K562 (cell line): ENCODE data around the gene DMBT1. TPM values are rescaled to one million over a fixed set of nuclear protein-coding genes. Genes with fewer than 3 reads are reported as not detected.

ENCODE experiments used
- ATAC-seq: fragments of 200-7000 bp; cut with Tn5 transposase; 3 replicates; pipeline ENCODE4 v1.9.1; 2020; ENCODE audit warnings: moderate library complexity
- BruUV-seq: library from RNA; stranded (reverse); fragments of 400-500 nt; replicated peaks from 2 replicates; lab custom pipeline; 2021; lab: Mats Ljungman, UMichigan
- CTCF ChIA-PET: fragments of 300-600 bp; formaldehyde crosslinking; extraction: SDS; loops from one replicate; lab custom pipeline; 2021; ENCODE audit warnings: low intra/inter-chr PET ratio; lab: Yijun Ruan, JAX
- POLR2A ChIA-PET: fragments of 300-600, 350-650 bp; sonication (Branson Sonifier 250); formaldehyde crosslinking; extraction: SDS; loops from one replicate; lab custom pipeline; 2021; ENCODE audit warnings: antibody characterized with exemption, inconsistent platforms; lab: Yijun Ruan, JAX
- DNase-seq, 4 experiments: peaks; one replicate each; pipeline versions ENCODE4 v3.0.0 to v3.0.0-alpha.2; 2011 to 2018; ENCODE audit warnings: low spot score in 3 of 4, mixed read lengths in 3 of 4; ENCODE audit errors: extremely low read depth in 1 of 4
- FAIRE-seq: peaks from 2 replicates; lab custom pipeline; 2011; peaks lifted over from hg19 to GRCh38; lab: Jason Lieb, UNC
- H2AFZ ChIP-seq: 2 replicates; pipeline ENCODE4 v1.6.0; 2011; ENCODE audit warnings: low read depth, low read length, control low read depth, inconsistent platforms
- H3K27ac ChIP-seq: fragments of 200-600 bp; 3 replicates; pipeline ENCODE4 v1.8.0; 2011; ENCODE audit warnings: low read depth, mild to moderate bottlenecking, control low read depth, inconsistent platforms, low read length, moderate library complexity, mixed read lengths; ENCODE audit errors: extremely low read depth
- H3K27me3 ChIP-seq, 2 experiments: fragments of 300-600 bp in 1 of 2; 2 replicates in 1 of 2; 3 replicates in 1 of 2; pipeline versions ENCODE4 v1.6.0 to v1.8.0; 2011; ENCODE audit warnings: inconsistent platforms in 2 of 2, low read length in 2 of 2, mild to moderate bottlenecking in 1 of 2, mixed read lengths in 1 of 2, moderate library complexity in 1 of 2; ENCODE audit not compliant: control insufficient read depth in 2 of 2, insufficient read depth in 2 of 2
- H3K36me3 ChIP-seq: fragments of 300-600 bp; 3 replicates; pipeline ENCODE4 v1.8.0; 2011; ENCODE audit warnings: mild to moderate bottlenecking, low read length, inconsistent platforms; ENCODE audit not compliant: control insufficient read depth, insufficient read depth
- H3K4me1 ChIP-seq, 2 experiments: fragments of 200-600 bp in 1 of 2; replicated peaks in 1 of 2; 2 replicates in 1 of 2; 3 replicates in 1 of 2; pipeline versions ENCODE4 v1.5.1 to v1.8.0; 2011; ENCODE audit warnings: inconsistent platforms in 2 of 2, low read length in 2 of 2, mild to moderate bottlenecking in 1 of 2, mixed read lengths in 1 of 2, moderate library complexity in 1 of 2; ENCODE audit not compliant: control insufficient read depth in 2 of 2, insufficient read depth in 2 of 2
- H3K4me2 ChIP-seq: 2 replicates; pipeline ENCODE4 v1.6.1; 2011; ENCODE audit warnings: low read length, control low read depth, inconsistent platforms, mixed read lengths; ENCODE audit not compliant: insufficient read depth
- H3K4me3 ChIP-seq: fragments of 200-600 bp; sonication (generic), shearing (Covaris generic); 2 replicates; pipeline ENCODE4 v1.5.1; 2016; ENCODE audit warnings: control low read depth, inconsistent platforms
- H3K79me2 ChIP-seq: fragments of 200-600 bp; 3 replicates; pipeline ENCODE4 v1.8.0; 2011; ENCODE audit warnings: low read length, inconsistent platforms; ENCODE audit not compliant: control insufficient read depth, insufficient read depth
- H3K9ac ChIP-seq, 2 experiments: 2 replicates each; pipeline versions ENCODE4 v1.6.0 to v1.6.1; 2011; ENCODE audit warnings: low read depth in 2 of 2, low read length in 2 of 2, control low read depth in 1 of 2, inconsistent platforms in 1 of 2, mild to moderate bottlenecking in 1 of 2, mixed read lengths in 1 of 2; ENCODE audit not compliant: insufficient read depth in 1 of 2
- H3K9me1 ChIP-seq: one replicate; pipeline ENCODE4 v1.6.0; 2011; ENCODE audit warnings: inconsistent platforms, mild to moderate bottlenecking, low read length, moderate library complexity; ENCODE audit not compliant: control insufficient read depth, insufficient read depth
- H3K9me3 ChIP-seq: replicated peaks from 2 replicates; pipeline ENCODE4 v1.5.1; 2011; ENCODE audit warnings: low read depth, low read length, inconsistent platforms; ENCODE audit not compliant: control insufficient read depth, insufficient read depth
- H4K20me1 ChIP-seq: replicated peaks from 2 replicates; pipeline ENCODE4 v1.6.1; 2011; ENCODE audit warnings: low read length, inconsistent platforms, mixed read lengths; ENCODE audit not compliant: control insufficient read depth, insufficient read depth
- HDAC6 ChIP-seq: IDR thresholded peaks from 2 replicates; pipeline ENCODE4 v1.6.1; 2012; ENCODE audit warnings: low read depth, mild to moderate bottlenecking, control low read depth, inconsistent platforms, low read length, moderate library complexity
- HNRNPLL ChIP-seq: fragments of 200-400 bp; formaldehyde crosslinking; IDR thresholded peaks from 2 replicates; pipeline ENCODE4 v1.6.1; 2017; ENCODE audit warnings: low read length, low read depth, mild to moderate bottlenecking; ENCODE audit not compliant: poor library complexity, severe bottlenecking
- KDM2B ChIP-seq: fragments of 250-450 bp; sonication (Bioruptor Pico); IDR thresholded peaks from 2 replicates; pipeline ENCODE4 v1.8.0; 2021; ENCODE audit warnings: mild to moderate bottlenecking, moderate library complexity
- KLF6 ChIP-seq: fragments of 250-450 bp; sonication (Bioruptor Pico); IDR thresholded peaks from 2 replicates; pipeline ENCODE4 v1.4.0; 2020; ENCODE audit warnings: mild to moderate bottlenecking, moderate library complexity, borderline replicate concordance
- NFRKB ChIP-seq: fragments of 450-650 bp; IDR thresholded peaks from 2 replicates; pipeline ENCODE4 v1.6.1; 2016; ENCODE audit warnings: low read depth
- PURB ChIP-seq: sonication (generic); formaldehyde crosslinking; IDR thresholded peaks from 2 replicates; pipeline ENCODE4 v1.9.0; 2021; ENCODE audit warnings: low read depth, mild to moderate bottlenecking, missing genetic modification reagents
- RFX1 ChIP-seq: fragments of 450-650 bp; IDR thresholded peaks from 2 replicates; pipeline ENCODE4 v1.6.1; 2016; ENCODE audit warnings: mild to moderate bottlenecking, moderate library complexity
- ZC3H8 ChIP-seq: fragments of 450-650 bp; IDR thresholded peaks from 2 replicates; pipeline ENCODE4 v1.6.1; 2017
- ZNF431 ChIP-seq: sonication (generic); formaldehyde crosslinking; IDR thresholded peaks from 2 replicates; pipeline ENCODE4 v1.8.0; 2022; ENCODE audit warnings: mild to moderate bottlenecking, missing genetic modification reagents
- ZNF695 ChIP-seq: fragments of 450-650 bp; formaldehyde crosslinking; IDR thresholded peaks from 2 replicates; pipeline ENCODE4 v1.4.0; 2020; ENCODE audit warnings: mild to moderate bottlenecking, moderate library complexity
- in situ Hi-C: fragments of 300-500 bp; cut with MboI; formaldehyde crosslinking; loops from 4 replicates; pipeline ENCODE4 v1.15.0; 2018; ENCODE audit warnings: inconsistent platforms, mixed read lengths
- intact Hi-C: fragments of 100-400 bp; cut with micrococcal nuclease; formaldehyde crosslinking; loops from 2 replicates; pipeline ENCODE4 v1.14.2; 2022
- polyA plus RNA-seq, 8 experiments: library from polyadenylated mRNA; depleted of rRNA in 4 of 8; stranded (reverse) in 5 of 8; unstranded in 3 of 8; fragments of >200 nt; fragmentation: Nextera tagmentation in 2 of 8; fragmentation: Illumina TruSeq in 1 of 8; extraction: Ambion mirVana in 2 of 8; extraction: Trizol in 1 of 8; gene quantifications; 2 replicates each; pipeline versions ENCODE4 v1.2.1 to v1.2.3, GENCODE V29; 2011 to 2014; ENCODE audit warnings: inconsistent platforms in 1 of 8, missing spikeins in 1 of 8
- total RNA-seq, 7 experiments: library from RNA; depleted of rRNA in 6 of 7; stranded (reverse); fragments of >200 nt in 6 of 7; fragmentation: Illumina TruSeq in 2 of 7; extraction: Trizol in 2 of 7; gene quantifications; 2 replicates each; pipeline versions ENCODE4 v1.2.1 to v1.2.3, GENCODE V29; 2011 to 2021; ENCODE audit warnings: low replicate concordance in 1 of 7
- TF ChIP-seq, protein P1 (sequence below): sonication (generic); formaldehyde crosslinking; IDR thresholded peaks from 2 replicates; pipeline ENCODE4 v1.8.0; 2022; ENCODE audit warnings: missing genetic modification reagents, mild to moderate bottlenecking, borderline replicate concordance
- TF ChIP-seq, protein P2 (sequence below): sonication (generic); IDR thresholded peaks from 2 replicates; pipeline ENCODE4 v1.6.1; 2016
- TF ChIP-seq, protein P3 (sequence below): fragments of 250-450 bp; sonication (Bioruptor Pico); IDR thresholded peaks from 2 replicates; pipeline ENCODE4 v1.5.0; 2020; ENCODE audit warnings: mild to moderate bottlenecking

Gene DMBT1
- total and polyA plus RNA-seq, 9 of the 15 experiments (the other 6 are each of a cell fraction or from before 2014, with no cell fraction given): 0.01 to 0.07 TPM; not detected in 7

DNA sequence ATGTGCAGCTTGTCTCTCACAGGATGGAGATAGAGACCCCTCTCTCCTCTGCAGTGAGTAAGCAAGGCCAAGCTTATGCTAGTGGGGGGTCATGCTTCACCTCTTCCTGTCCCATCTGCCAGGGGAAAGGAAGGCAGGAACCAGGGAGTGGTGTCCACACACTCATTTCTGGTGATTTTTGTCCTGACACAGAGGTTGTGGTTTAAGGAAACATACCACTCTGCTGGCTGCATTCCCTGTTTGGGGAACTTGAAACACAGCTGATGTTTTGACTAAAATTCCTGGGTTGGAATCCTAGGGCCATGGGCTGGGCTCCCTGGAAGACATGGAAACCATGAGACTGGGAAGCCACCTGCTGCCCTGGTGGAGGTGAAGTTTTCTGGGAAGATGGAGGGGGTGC, 117.7 kb downstream of the DMBT1 start:
- CTCF ChIA-PET: no interaction called here
- no peak for FAIRE-seq

More for the DNA sequence above, 117.7 kb downstream of the DMBT1 start:
- DNase-seq (no peak), ATAC-seq (no peak)
- in situ Hi-C loops: no loop called here
- POLR2A ChIA-PET: no interaction called here
- Histone ChIP-seq H3K4me3 (no peak overlapping the region), H4K20me1 (no peaks in the 10 kb centered on the region), H3K4me2 (no peak overlapping the region), H3K27me3 (no peaks in the 10 kb centered on the region), H3K36me3 (no peaks in the 10 kb centered on the region), H3K9me1 (no peaks in the 10 kb centered on the region), H3K9ac (no peak overlapping the region), H2AFZ (no peak overlapping the region), H3K27ac (no peak overlapping the region), H3K9me3 (no peaks in the 10 kb centered on the region), H3K79me2 (no peaks in the 10 kb centered on the region), H3K4me1 (no peaks in the 10 kb centered on the region)
- no TSS peak for BruUV-seq
- intact Hi-C loops: no loop called here
- TF ChIP-seq ZC3H8 (no peak), KLF6 (CRISPR knock-in tag) (no peak), HNRNPLL (no peak), PURB (CRISPR knock-in tag) (no peak), RFX1 (no peak), KDM2B (CRISPR knock-in tag) (no peak), HDAC6 (no peak), NFRKB (no peak), ZNF431 (CRISPR knock-in tag) (no peak), ZNF695 (CRISPR knock-in tag) (no peak)
- TF ChIP-seq, protein P1, sequence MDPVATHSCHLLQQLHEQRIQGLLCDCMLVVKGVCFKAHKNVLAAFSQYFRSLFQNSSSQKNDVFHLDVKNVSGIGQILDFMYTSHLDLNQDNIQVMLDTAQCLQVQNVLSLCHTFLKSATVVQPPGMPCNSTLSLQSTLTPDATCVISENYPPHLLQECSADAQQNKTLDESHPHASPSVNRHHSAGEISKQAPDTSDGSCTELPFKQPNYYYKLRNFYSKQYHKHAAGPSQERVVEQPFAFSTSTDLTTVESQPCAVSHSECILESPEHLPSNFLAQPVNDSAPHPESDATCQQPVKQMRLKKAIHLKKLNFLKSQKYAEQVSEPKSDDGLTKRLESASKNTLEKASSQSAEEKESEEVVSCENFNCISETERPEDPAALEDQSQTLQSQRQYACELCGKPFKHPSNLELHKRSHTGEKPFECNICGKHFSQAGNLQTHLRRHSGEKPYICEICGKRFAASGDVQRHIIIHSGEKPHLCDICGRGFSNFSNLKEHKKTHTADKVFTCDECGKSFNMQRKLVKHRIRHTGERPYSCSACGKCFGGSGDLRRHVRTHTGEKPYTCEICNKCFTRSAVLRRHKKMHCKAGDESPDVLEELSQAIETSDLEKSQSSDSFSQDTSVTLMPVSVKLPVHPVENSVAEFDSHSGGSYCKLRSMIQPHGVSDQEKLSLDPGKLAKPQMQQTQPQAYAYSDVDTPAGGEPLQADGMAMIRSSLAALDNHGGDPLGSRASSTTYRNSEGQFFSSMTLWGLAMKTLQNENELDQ (CRISPR knock-in tag): no peak
- TF ChIP-seq, protein P2, sequence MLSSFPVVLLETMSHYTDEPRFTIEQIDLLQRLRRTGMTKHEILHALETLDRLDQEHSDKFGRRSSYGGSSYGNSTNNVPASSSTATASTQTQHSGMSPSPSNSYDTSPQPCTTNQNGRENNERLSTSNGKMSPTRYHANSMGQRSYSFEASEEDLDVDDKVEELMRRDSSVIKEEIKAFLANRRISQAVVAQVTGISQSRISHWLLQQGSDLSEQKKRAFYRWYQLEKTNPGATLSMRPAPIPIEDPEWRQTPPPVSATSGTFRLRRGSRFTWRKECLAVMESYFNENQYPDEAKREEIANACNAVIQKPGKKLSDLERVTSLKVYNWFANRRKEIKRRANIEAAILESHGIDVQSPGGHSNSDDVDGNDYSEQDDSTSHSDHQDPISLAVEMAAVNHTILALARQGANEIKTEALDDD: no peak
- TF ChIP-seq, protein P3, sequence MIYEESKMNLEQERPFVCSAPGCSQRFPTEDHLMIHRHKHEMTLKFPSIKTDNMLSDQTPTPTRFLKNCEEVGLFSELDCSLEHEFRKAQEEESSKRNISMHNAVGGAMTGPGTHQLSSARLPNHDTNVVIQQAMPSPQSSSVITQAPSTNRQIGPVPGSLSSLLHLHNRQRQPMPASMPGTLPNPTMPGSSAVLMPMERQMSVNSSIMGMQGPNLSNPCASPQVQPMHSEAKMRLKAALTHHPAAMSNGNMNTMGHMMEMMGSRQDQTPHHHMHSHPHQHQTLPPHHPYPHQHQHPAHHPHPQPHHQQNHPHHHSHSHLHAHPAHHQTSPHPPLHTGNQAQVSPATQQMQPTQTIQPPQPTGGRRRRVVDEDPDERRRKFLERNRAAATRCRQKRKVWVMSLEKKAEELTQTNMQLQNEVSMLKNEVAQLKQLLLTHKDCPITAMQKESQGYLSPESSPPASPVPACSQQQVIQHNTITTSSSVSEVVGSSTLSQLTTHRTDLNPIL (CRISPR knock-in tag): no peak
